ENCODE data around the gene POLR3GL.

GRCh38 chr1:146013559-146013922 lies 49.1 kb downstream of the POLR3GL start:
- no peak for TF ChIP-seq EZH2phosphoT487 (IDR thresholded peaks at IDR 0.05; ENCODE audit: insufficient read depth, low read depth)
- TF ChIP-seq EZH2 (IDR thresholded peaks at IDR 0.05; ENCODE audit: insufficient read depth, poor library complexity, severe bottlenecking) = no peak

Measured in GM23248 (cell line).